Mesenchymal stem cell (in vitro differentiated cells and primary cell): ENCODE results near the gene AQP3.
"Not testable (repeated sequence)": the region's sequence is repeated elsewhere in the genome, so short reads cannot be mapped to it uniquely, and the experiment has no call there.

Experiments used
- DNase-seq: peaks from one replicate; pipeline ENCODE4 v3.0.0-alpha.2; 2013
- H2AFZ ChIP-seq: one replicate; pipeline ENCODE4 v1.6.1; 2013; ENCODE audit warnings: low read depth, mild to moderate bottlenecking, control low read depth, inconsistent platforms, low read length, moderate library complexity
- H2AK5ac ChIP-seq: 2 replicates; pipeline ENCODE4 v1.6.1; 2013; ENCODE audit warnings: low read length, moderate library complexity, mild to moderate bottlenecking, inconsistent platforms; ENCODE audit not compliant: severe bottlenecking
- H2BK120ac ChIP-seq: one replicate; pipeline ENCODE4 v1.6.1; 2013; ENCODE audit warnings: low read depth, mild to moderate bottlenecking, inconsistent platforms, low read length, moderate library complexity
- H2BK12ac ChIP-seq, 2 experiments: one replicate each; pipeline ENCODE4 v1.6.1; 2013; ENCODE audit warnings: inconsistent platforms in 2 of 2, low read length in 2 of 2, mild to moderate bottlenecking in 2 of 2, moderate library complexity in 2 of 2, control low read depth in 1 of 2
- H2BK15ac ChIP-seq: one replicate; pipeline ENCODE4 v1.6.1; 2013; ENCODE audit warnings: mild to moderate bottlenecking, low read depth, inconsistent platforms; ENCODE audit not compliant: poor library complexity, severe bottlenecking
- H2BK5ac ChIP-seq: 2 replicates; pipeline ENCODE4 v1.6.1; 2013; ENCODE audit warnings: low read depth, mild to moderate bottlenecking, low read length, control low read depth, inconsistent platforms; ENCODE audit not compliant: poor library complexity, severe bottlenecking
- H3K14ac ChIP-seq, 2 experiments: one replicate each; pipeline ENCODE4 v1.6.1; 2013; ENCODE audit warnings: inconsistent platforms in 2 of 2, low read length in 2 of 2, control low read depth in 1 of 2, mild to moderate bottlenecking in 1 of 2, moderate library complexity in 1 of 2
- H3K18ac ChIP-seq, 2 experiments: one replicate each; pipeline ENCODE4 v1.6.1; 2013; ENCODE audit warnings: inconsistent platforms in 2 of 2, low read length in 2 of 2, control low read depth in 1 of 2, low read depth in 1 of 2, mild to moderate bottlenecking in 1 of 2
- H3K23ac ChIP-seq, 2 experiments: one replicate each; pipeline ENCODE4 v1.6.1; 2013; ENCODE audit warnings: inconsistent platforms in 2 of 2, low read length in 2 of 2, mild to moderate bottlenecking in 2 of 2, moderate library complexity in 2 of 2, control low read depth in 1 of 2
- H3K27ac ChIP-seq: 2 replicates; pipeline ENCODE4 v1.5.1; 2013; ENCODE audit warnings: mild to moderate bottlenecking, moderate library complexity, low read length, control low read depth, inconsistent platforms; ENCODE audit not compliant: poor library complexity, severe bottlenecking
- H3K27me3 ChIP-seq, 2 experiments: 2 replicates each; pipeline versions ENCODE4 v1.6.1 to v1.7.0; 2013; ENCODE audit warnings: low read length in 2 of 2, mild to moderate bottlenecking in 2 of 2, moderate library complexity in 2 of 2, control low read depth in 1 of 2, inconsistent platforms in 1 of 2; ENCODE audit not compliant: control insufficient read depth in 1 of 2, insufficient read depth in 1 of 2
- H3K36me3 ChIP-seq, 2 experiments: 2 replicates each; pipeline versions ENCODE4 v1.6.1 to v1.7.0; 2013; ENCODE audit warnings: low read length in 2 of 2, control low read depth in 1 of 2, inconsistent platforms in 1 of 2, low read depth in 1 of 2, mild to moderate bottlenecking in 1 of 2; ENCODE audit not compliant: insufficient read depth in 2 of 2, control insufficient read depth in 1 of 2
- H3K4ac ChIP-seq, 2 experiments: one replicate each; pipeline ENCODE4 v1.6.1; 2013; ENCODE audit warnings: inconsistent platforms in 2 of 2, low read length in 2 of 2, mild to moderate bottlenecking in 2 of 2, moderate library complexity in 2 of 2, control low read depth in 1 of 2, low read depth in 1 of 2
- H3K4me1 ChIP-seq: 2 replicates; pipeline ENCODE4 v1.6.1; 2013; ENCODE audit warnings: low read depth, low read length, control low read depth; ENCODE audit not compliant: control insufficient read depth, insufficient read depth
- H3K4me2 ChIP-seq: 2 replicates; pipeline ENCODE4 v1.6.1; 2013; ENCODE audit warnings: low read length, mild to moderate bottlenecking, inconsistent platforms; ENCODE audit not compliant: poor library complexity, severe bottlenecking
- H3K4me3 ChIP-seq, 2 experiments: 2 replicates each; pipeline versions ENCODE4 v1.5.1 to v1.7.0; 2013; ENCODE audit warnings: low read length in 2 of 2, mild to moderate bottlenecking in 2 of 2, control low read depth in 1 of 2, low read depth in 1 of 2; ENCODE audit not compliant: insufficient read depth in 1 of 2
- H3K79me1 ChIP-seq: replicated peaks from 2 replicates; pipeline ENCODE4 v1.6.1; 2013; ENCODE audit warnings: mild to moderate bottlenecking, control low read depth, low read length, inconsistent platforms; ENCODE audit not compliant: poor library complexity, severe bottlenecking
- H3K9ac ChIP-seq: 2 replicates; pipeline ENCODE4 v1.7.0; 2013; ENCODE audit warnings: mild to moderate bottlenecking, low read length, moderate library complexity
- H3K9me3 ChIP-seq: 2 replicates; pipeline ENCODE4 v1.7.0; 2013; ENCODE audit warnings: mild to moderate bottlenecking, low read length; ENCODE audit not compliant: control insufficient read depth
- H4K8ac ChIP-seq: one replicate; pipeline ENCODE4 v1.6.1; 2013; ENCODE audit warnings: inconsistent platforms, mild to moderate bottlenecking, low read length, moderate library complexity
- H4K91ac ChIP-seq: one replicate; pipeline ENCODE4 v1.6.1; 2013; ENCODE audit warnings: mild to moderate bottlenecking, low read length, inconsistent platforms
- WGBS: methylation state at CpG from one replicate; pipeline ENCODE4 v1.1.7; 2013; ENCODE audit warnings: mixed read lengths; 5-methylcytosine and 5-hydroxymethylcytosine counted together

Gene AQP3

DNA sequence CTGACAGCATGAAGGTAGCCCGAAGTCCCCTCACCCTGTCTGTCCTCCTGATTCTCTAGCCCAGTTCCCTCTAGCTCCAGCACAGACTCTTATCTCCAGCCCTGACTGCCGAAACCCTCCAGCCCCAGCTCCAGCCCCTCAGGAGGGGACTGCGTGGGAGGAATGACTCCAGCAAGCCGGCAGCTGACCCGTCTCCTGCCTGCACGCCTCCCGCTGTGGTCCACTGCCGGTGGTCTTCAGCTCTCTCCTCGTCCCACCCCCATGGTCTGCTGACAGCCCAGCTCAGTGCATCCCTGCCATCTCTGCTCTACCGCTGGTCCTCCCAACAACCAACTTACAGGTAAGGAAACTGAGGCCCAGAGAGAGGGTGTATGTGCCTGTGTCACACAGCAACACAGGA lies 45.6 kb downstream of the AQP3 start:
- not testable (repeated sequence) for H4K8ac ChIP-seq, H2AFZ ChIP-seq, H3K23ac ChIP-seq, H3K4ac ChIP-seq, H2BK12ac ChIP-seq, H3K36me3 ChIP-seq, H3K9me3 ChIP-seq, H4K91ac ChIP-seq, H3K9ac ChIP-seq, H3K14ac ChIP-seq, H3K4me2 ChIP-seq, H2BK15ac ChIP-seq, H3K27ac ChIP-seq, H2AK5ac ChIP-seq, H3K79me1 ChIP-seq, H3K27me3 ChIP-seq, H2BK120ac ChIP-seq, H3K18ac ChIP-seq, DNase-seq, H3K4me1 ChIP-seq, H2BK5ac ChIP-seq
- peak overlapping the region in 1 of 2 experiments; percentile 44 for H3K4me3 ChIP-seq
- 55% methylated on average over 9 of the region's 10 CpGs for WGBS

DNA sequence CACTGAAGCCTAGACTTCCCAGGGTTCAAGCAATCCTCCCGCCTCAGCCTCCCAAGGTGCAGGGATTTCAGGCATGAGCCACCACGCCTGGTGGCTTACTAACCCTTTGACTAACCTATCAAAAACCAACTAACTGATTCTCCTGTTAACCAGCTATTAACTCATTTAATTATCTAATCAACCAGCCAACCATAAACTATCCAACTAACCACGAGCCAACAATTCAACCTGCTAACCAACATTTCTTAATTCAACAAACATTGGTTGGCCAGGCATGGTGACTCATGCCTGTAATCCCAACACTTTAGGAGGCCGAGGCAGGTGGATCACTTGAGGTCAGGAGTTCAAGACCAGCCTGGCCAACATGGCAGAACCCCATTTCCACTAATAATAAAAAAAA lies 48.3 kb downstream of the AQP3 start:
- H3K4me1 ChIP-seq, H3K9me3 ChIP-seq, H2BK120ac ChIP-seq, H3K4me3 ChIP-seq, H4K91ac ChIP-seq, H3K4me2 ChIP-seq, H3K9ac ChIP-seq, H3K36me3 ChIP-seq, H3K4ac ChIP-seq, DNase-seq, H2AFZ ChIP-seq, H3K14ac ChIP-seq, H3K79me1 ChIP-seq, H2BK5ac ChIP-seq, H2BK15ac ChIP-seq, H4K8ac ChIP-seq, H3K27ac ChIP-seq, H2BK12ac ChIP-seq, H3K23ac ChIP-seq, H2AK5ac ChIP-seq, H3K18ac ChIP-seq, H3K27me3 ChIP-seq: not testable (repeated sequence)
- WGBS, result 82% methylated on average over 3 of the region's 4 CpGs

DNA sequence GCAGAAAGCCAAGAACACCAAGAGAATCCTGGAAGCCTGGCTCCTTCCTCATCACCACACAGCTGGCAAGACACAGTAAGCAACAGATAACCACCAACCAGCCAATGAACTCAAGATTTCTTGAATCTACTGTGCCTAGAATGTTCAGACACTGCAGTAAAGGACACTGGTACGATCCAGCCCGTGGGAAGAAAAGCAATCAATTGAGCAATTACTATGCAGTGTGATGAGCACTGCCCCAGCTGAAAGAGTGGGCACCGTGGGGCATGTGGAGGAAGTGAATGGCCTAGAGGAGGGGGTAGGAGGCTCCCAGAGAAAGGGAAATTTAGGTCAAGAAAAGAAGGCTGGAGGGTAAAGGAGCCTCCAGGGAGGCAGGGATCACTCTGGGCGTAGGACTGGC lies 49.6 kb downstream of the AQP3 start:
- H3K4ac ChIP-seq, H2BK120ac ChIP-seq, H4K91ac ChIP-seq, DNase-seq, H3K18ac ChIP-seq, H3K4me2 ChIP-seq, H3K4me3 ChIP-seq, H2AFZ ChIP-seq, H4K8ac ChIP-seq, H3K9ac ChIP-seq, H2BK5ac ChIP-seq, H3K9me3 ChIP-seq, H3K27ac ChIP-seq, H3K79me1 ChIP-seq, H2BK12ac ChIP-seq, H3K27me3 ChIP-seq, H3K36me3 ChIP-seq, H2AK5ac ChIP-seq, H3K4me1 ChIP-seq, H3K23ac ChIP-seq, H2BK15ac ChIP-seq, H3K14ac ChIP-seq: not testable (repeated sequence)
- WGBS, result no CpG with 5 or more reads among the region's 4 CpGs

DNA sequence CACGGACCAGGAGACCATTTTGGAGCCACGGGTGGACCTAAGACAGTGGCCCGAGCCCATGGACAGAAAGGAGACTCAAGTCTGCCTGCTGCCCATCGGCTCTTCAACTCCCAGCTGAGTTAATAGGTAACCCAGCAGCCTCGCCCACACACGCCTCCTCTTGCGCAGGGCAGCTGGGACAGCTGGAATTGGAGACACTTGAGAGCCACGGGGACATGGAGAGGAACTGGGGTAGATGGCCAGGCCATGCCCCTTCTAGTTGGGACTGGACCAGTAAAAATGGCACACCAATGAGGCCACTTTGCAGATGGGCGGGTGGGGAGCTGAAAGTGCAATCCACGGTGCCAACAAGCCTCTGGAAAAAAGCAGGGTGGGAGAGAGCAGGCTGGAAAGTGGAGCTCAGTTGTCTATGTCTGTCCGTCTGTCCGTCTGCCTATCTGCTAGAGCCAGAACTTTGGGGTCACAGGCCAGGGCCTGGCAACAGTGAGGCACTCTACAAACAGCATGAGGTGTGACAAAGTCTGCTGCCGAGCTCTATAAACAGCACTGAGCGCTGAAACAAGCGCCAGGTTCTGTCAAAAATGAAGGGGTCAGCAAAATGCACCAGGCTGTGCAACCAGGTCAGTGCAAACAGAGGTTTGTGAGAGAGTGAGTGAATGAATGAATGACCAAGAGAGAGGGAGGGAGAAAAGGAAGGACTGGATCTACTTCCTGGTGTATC lies 52.1 kb downstream of the AQP3 start:
- not testable (repeated sequence) for H2BK12ac ChIP-seq, H3K23ac ChIP-seq, DNase-seq, H2AFZ ChIP-seq, H2BK15ac ChIP-seq, H3K27ac ChIP-seq, H2AK5ac ChIP-seq, H3K9ac ChIP-seq, H3K4me3 ChIP-seq, H3K4ac ChIP-seq, H4K8ac ChIP-seq, H3K4me2 ChIP-seq, H2BK120ac ChIP-seq, H3K79me1 ChIP-seq, H3K27me3 ChIP-seq, H3K18ac ChIP-seq, H3K36me3 ChIP-seq, H2BK5ac ChIP-seq, H3K14ac ChIP-seq, H4K91ac ChIP-seq, H3K9me3 ChIP-seq
- 92% methylated on average over 15 of the region's 15 CpGs for WGBS
- peaks cover 16% of the 10 kb centered on the region for H3K4me1 ChIP-seq
